ENCODE measurements around the gene MISP. TPM values are rescaled to one million over a fixed set of nuclear protein-coding genes. Genes with fewer than 3 reads are reported as not detected.

MISP gene
- total and polyA plus RNA-seq, 2 of the 8 experiments (the other 6 are each of a cell fraction or from before 2014, with no cell fraction given) = 0.43 to 0.45 TPM

DNA sequence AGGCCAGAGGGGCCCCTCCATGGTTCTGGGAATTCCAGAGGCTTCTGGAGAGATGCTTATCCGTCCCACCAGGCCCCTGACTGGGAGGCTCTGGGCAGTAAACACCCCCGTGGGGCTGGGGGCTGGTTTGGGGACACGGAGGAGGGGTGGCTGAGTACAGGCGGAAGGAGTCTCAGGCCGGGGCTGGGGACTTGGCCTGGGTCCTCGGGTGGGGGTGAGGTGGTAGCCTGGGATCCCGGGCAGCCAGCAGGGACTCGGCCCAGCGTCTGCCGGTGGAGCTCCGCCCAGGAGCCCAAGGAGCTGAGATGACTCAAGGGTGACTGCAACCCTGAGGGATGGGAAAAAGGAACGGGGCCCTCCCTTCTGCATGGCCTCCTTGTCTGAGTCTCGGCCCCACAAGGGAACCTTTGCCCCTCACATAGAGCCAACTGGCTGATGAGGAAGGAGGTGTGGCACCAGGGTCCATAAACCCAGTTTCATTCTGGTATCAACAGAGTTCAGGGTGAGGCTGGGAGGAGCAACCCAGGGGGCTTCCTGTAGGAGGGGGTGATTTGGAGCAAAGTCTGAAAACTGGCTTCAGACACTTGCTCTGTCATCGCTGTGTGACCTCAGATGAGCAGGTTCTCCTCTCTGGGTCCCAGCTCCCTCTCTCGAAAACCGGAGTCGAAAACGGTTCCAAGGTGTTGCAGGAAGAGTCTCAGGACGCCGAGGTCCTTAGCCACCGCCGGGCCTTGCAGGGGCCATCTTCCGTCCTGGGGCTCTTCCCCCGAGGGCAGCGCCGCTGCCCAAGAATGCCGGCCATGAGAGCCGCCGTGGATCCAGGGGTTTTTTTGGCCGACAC lies 809 bp downstream of the MISP start (continued):
- TF ChIP-seq RAD21 (IDR thresholded peaks at IDR 0.05 in 1 of 2, conservative IDR thresholded peaks at IDR 0.05 in 1 of 2; ENCODE audit: low read depth in 2 of 2, low read length in 2 of 2) (no peak), CHD2 (IDR thresholded peaks at IDR 0.05; ENCODE audit: low read length) (no peak), CEBPB (IDR thresholded peaks at IDR 0.05; ENCODE audit: low read depth, low read length) (no peak)
